SK-N-SH (cell line): ENCODE results near the gene SLC44A2. TPM values are rescaled to one million over a fixed set of nuclear protein-coding genes. Genes with fewer than 3 reads are reported as not detected.

Experiments used
- CTCF ChIA-PET: fragments of 300-600, 350-600 bp; formaldehyde crosslinking; extraction: SDS; loops from one replicate; lab custom pipeline; 2021; lab: Yijun Ruan, JAX
- POLR2A ChIA-PET: fragments of 350-600 bp; sonication (Branson Sonifier 250); formaldehyde crosslinking; extraction: SDS; loops from one replicate; lab custom pipeline; 2020; ENCODE audit warnings: antibody characterized with exemption, inconsistent platforms; lab: Yijun Ruan, JAX
- DNase-seq: peaks from one replicate; pipeline ENCODE4 v3.0.0; 2012
- H2AFZ ChIP-seq: fragments of 200-600 bp; sonication (generic); 2 replicates; pipeline ENCODE4 v1.8.1; 2016; ENCODE audit warnings: antibody characterized with exemption, mild to moderate bottlenecking, low read depth
- H3F3A ChIP-seq: fragments of 200-600 bp; sonication (generic); replicated peaks from 2 replicates; pipeline ENCODE3; 2016; ENCODE audit warnings: antibody characterized with exemption, mild to moderate bottlenecking; ENCODE audit not compliant: insufficient read depth
- H3K27ac ChIP-seq, 2 experiments: fragments of 200-500 bp in 1 of 2; fragments of 200-600 bp in 1 of 2; sonication (Bioruptor generic) in 1 of 2; sonication (generic), shearing (Covaris generic) in 1 of 2; 2 replicates each; pipeline versions ENCODE4 v1.5.1 to v1.6.1; 2014 to 2016; ENCODE audit warnings: low read depth in 2 of 2, inconsistent platforms in 1 of 2, low read length in 1 of 2, mild to moderate bottlenecking in 1 of 2, mixed read lengths in 1 of 2
- H3K27me3 ChIP-seq: fragments of 200-600 bp; sonication (generic), shearing (Covaris generic); 2 replicates; pipeline ENCODE4 v1.6.1; 2016; ENCODE audit warnings: mixed run types; ENCODE audit not compliant: insufficient read depth
- H3K36me3 ChIP-seq, 2 experiments: fragments of 200-500 bp in 1 of 2; fragments of 200-600 bp in 1 of 2; sonication (Bioruptor generic) in 1 of 2; sonication (generic) in 1 of 2; replicated peaks in 1 of 2; 2 replicates each; pipeline versions ENCODE3 to v1.5.1; 2014 to 2016; ENCODE audit warnings: low read length in 1 of 2, mild to moderate bottlenecking in 1 of 2; ENCODE audit not compliant: insufficient read depth in 2 of 2, control insufficient read depth in 1 of 2
- H3K4me1 ChIP-seq, 2 experiments: fragments of 200-500 bp in 1 of 2; fragments of 200-600 bp in 1 of 2; sonication (Bioruptor generic) in 1 of 2; sonication (generic), shearing (Covaris generic) in 1 of 2; 2 replicates each; pipeline versions ENCODE4 v1.5.1 to v1.6.1; 2014 to 2016; ENCODE audit warnings: low read depth in 1 of 2, low read length in 1 of 2, mixed run types in 1 of 2; ENCODE audit not compliant: insufficient read depth in 2 of 2, control insufficient read depth in 1 of 2
- H3K4me2 ChIP-seq: fragments of 200-600 bp; sonication (generic), shearing (Covaris generic); 2 replicates; pipeline ENCODE4 v1.6.1; 2017; ENCODE audit warnings: mixed run types
- H3K4me3 ChIP-seq, 2 experiments: fragments of 200-500 bp in 1 of 2; fragments of 200-600 bp in 1 of 2; sonication (Bioruptor generic) in 1 of 2; sonication (generic), shearing (Covaris generic) in 1 of 2; 2 replicates each; pipeline versions ENCODE4 v1.5.1 to v1.8.1; 2014 to 2016; ENCODE audit warnings: low read depth in 2 of 2, inconsistent platforms in 1 of 2, low read length in 1 of 2, mild to moderate bottlenecking in 1 of 2, mixed read lengths in 1 of 2, moderate library complexity in 1 of 2
- H3K79me2 ChIP-seq: fragments of 200-600 bp; sonication (generic); 2 replicates; pipeline ENCODE4 v1.8.1; 2017; ENCODE audit warnings: mild to moderate bottlenecking; ENCODE audit not compliant: insufficient read depth
- H3K9ac ChIP-seq: fragments of 200-600 bp; sonication (generic); 2 replicates; pipeline ENCODE4 v1.6.1; 2017; ENCODE audit warnings: mixed run types
- H3K9me2 ChIP-seq: fragments of 200-600 bp; sonication (generic); 2 replicates; pipeline ENCODE4 v1.6.1; 2017; ENCODE audit warnings: mixed run types
- H3K9me3 ChIP-seq: fragments of 200-600 bp; sonication (generic); 2 replicates; pipeline ENCODE4 v1.6.1; 2017; ENCODE audit warnings: mixed run types, mild to moderate bottlenecking, moderate library complexity
- H4K20me1 ChIP-seq: fragments of 200-600 bp; sonication (generic); 2 replicates; pipeline ENCODE4 v1.6.1; 2017; ENCODE audit warnings: mild to moderate bottlenecking, mixed run types; ENCODE audit not compliant: insufficient read depth
- CTCF ChIP-seq: fragments of 200-600 bp; sonication (generic); IDR thresholded peaks from 2 replicates; pipeline ENCODE4 v1.6.1; 2017; ENCODE audit warnings: antibody characterized with exemption, mild to moderate bottlenecking, moderate library complexity
- EP300 ChIP-seq, 2 experiments: IDR thresholded peaks; 2 replicates each; pipeline versions ENCODE4 v1.4.0 to v1.6.1; 2012; ENCODE audit warnings: borderline replicate concordance in 1 of 2, low read depth in 1 of 2, low read length in 1 of 2
- FOXM1 ChIP-seq: IDR thresholded peaks from 2 replicates; pipeline ENCODE4 v1.4.0; 2012; ENCODE audit warnings: low read depth, mild to moderate bottlenecking
- GABPA ChIP-seq: IDR thresholded peaks from 2 replicates; pipeline ENCODE4 v1.4.0; 2012; ENCODE audit warnings: low read depth, mild to moderate bottlenecking
- MEF2A ChIP-seq: IDR thresholded peaks from 2 replicates; pipeline ENCODE4 v1.4.0; 2012; ENCODE audit warnings: low read depth, borderline replicate concordance
- MXI1 ChIP-seq: IDR thresholded peaks from 2 replicates; pipeline ENCODE4 v1.6.1; 2012; ENCODE audit warnings: mild to moderate bottlenecking, low read depth, low read length, improper control_type of control experiment
- NFIC ChIP-seq: IDR thresholded peaks from 2 replicates; pipeline ENCODE4 v1.4.0; 2012; ENCODE audit warnings: borderline replicate concordance
- NRF1 ChIP-seq: IDR thresholded peaks from 2 replicates; pipeline ENCODE4 v1.6.1; 2012; ENCODE audit warnings: low read depth, mild to moderate bottlenecking, low read length
- POLR2AphosphoS5 ChIP-seq: IDR thresholded peaks from 2 replicates; pipeline ENCODE4 v1.6.1; 2012; ENCODE audit warnings: low read depth, low read length
- RAD21 ChIP-seq: IDR thresholded peaks from 2 replicates; pipeline ENCODE4 v1.6.1; 2012; ENCODE audit warnings: mild to moderate bottlenecking, low read length
- RCOR1 ChIP-seq: fragments of 150-350 bp; IDR thresholded peaks from 2 replicates; pipeline ENCODE4 v1.6.1; 2017; ENCODE audit warnings: antibody characterized with exemption, low read length
- RFX5 ChIP-seq: IDR thresholded peaks from 2 replicates; pipeline ENCODE4 v1.6.1; 2012; ENCODE audit warnings: mild to moderate bottlenecking, improper control_type of control experiment, low read length
- RXRA ChIP-seq: IDR thresholded peaks from 2 replicates; pipeline ENCODE4 v1.4.0; 2012; ENCODE audit warnings: low read depth, mild to moderate bottlenecking, borderline replicate concordance
- SIN3A ChIP-seq: IDR thresholded peaks from 2 replicates; pipeline ENCODE4 v1.6.1; 2012; ENCODE audit warnings: low read depth, mild to moderate bottlenecking, low read length, moderate library complexity, borderline replicate concordance
- TAF1 ChIP-seq: IDR thresholded peaks from 2 replicates; pipeline ENCODE4 v1.6.1; 2012; ENCODE audit warnings: low read depth, mild to moderate bottlenecking, low read length, moderate library complexity, borderline replicate concordance
- TCF12 ChIP-seq: IDR thresholded peaks from 2 replicates; pipeline ENCODE4 v1.4.0; 2012
- TEAD4 ChIP-seq: IDR thresholded peaks from 2 replicates; pipeline ENCODE4 v1.4.0; 2012; ENCODE audit warnings: mild to moderate bottlenecking, borderline replicate concordance; ENCODE audit not compliant: insufficient read depth
- WGBS: methylation state at CpG from one replicate; pipeline ENCODE4 v1.1.6; 2017; ENCODE audit warnings: low lambda C conversion rate; 5-methylcytosine and 5-hydroxymethylcytosine counted together
- polyA plus RNA-seq, 3 experiments: library from polyadenylated mRNA; depleted of rRNA; stranded (reverse); fragments of >200 nt; gene quantifications; 2 replicates each; pipeline ENCODE4 v1.2.3, GENCODE V29; 2012
- TF ChIP-seq, protein P1 (sequence below): IDR thresholded peaks from 2 replicates; pipeline ENCODE4 v1.4.0; 2012; ENCODE audit warnings: low read depth, borderline replicate concordance
- TF ChIP-seq, protein P2 (sequence below): fragments of 150-350 bp; IDR thresholded peaks from 2 replicates; pipeline ENCODE4 v1.6.1; 2016; ENCODE audit warnings: mild to moderate bottlenecking, low read depth, low read length
- TF ChIP-seq, protein P3 (sequence below): IDR thresholded peaks from 2 replicates; pipeline ENCODE4 v1.6.1; 2012; ENCODE audit warnings: mild to moderate bottlenecking, low read depth, low read length, moderate library complexity

The SLC44A2 gene
- polyA plus RNA-seq, 1 of the 3 experiments (the other 2 are of a cell fraction), result 61.4 TPM

GRCh38 chr19:10682397-10683063 lies 57.2 kb downstream of the SLC44A2 start:
- no peaks in the 10 kb centered on the region for H3K9me3 ChIP-seq
- no peaks in the 10 kb centered on the region; a peak in 1 of 4 replicates for H3K4me1 ChIP-seq
- H3K27me3 ChIP-seq, result no peaks in the 10 kb centered on the region
- no peak for DNase-seq
- H3K36me3 ChIP-seq, result peaks cover 84 to 99% of the 10 kb centered on the region in 2 experiments
- ChIA-PET POLR2A (no interaction called here), CTCF (interaction anchor here (0.8 to 3.1 kb wide), 5 partner anchors 13 to 102 kb away, joined by 3 to 15 read pairs (median 7); no protein-coding TSS in a partner anchor)
- H3K9me2 ChIP-seq, result no peaks in the 10 kb centered on the region
- no peak overlapping the region for H2AFZ ChIP-seq
- peaks cover 78% of the 10 kb centered on the region for H4K20me1 ChIP-seq
- H3K27ac ChIP-seq, result no peak overlapping the region; a peak in 1 of 4 replicates
- H3K79me2 ChIP-seq, result peaks cover 56% of the 10 kb centered on the region
- H3K4me2 ChIP-seq, result no peak overlapping the region
- H3F3A ChIP-seq, result no peaks in the 10 kb centered on the region
- H3K9ac ChIP-seq, result no peak overlapping the region
- no peak for TF ChIP-seq MXI1
- no peak for TF ChIP-seq FOXM1
- no peak for TF ChIP-seq RCOR1
- TF ChIP-seq, protein P1, sequence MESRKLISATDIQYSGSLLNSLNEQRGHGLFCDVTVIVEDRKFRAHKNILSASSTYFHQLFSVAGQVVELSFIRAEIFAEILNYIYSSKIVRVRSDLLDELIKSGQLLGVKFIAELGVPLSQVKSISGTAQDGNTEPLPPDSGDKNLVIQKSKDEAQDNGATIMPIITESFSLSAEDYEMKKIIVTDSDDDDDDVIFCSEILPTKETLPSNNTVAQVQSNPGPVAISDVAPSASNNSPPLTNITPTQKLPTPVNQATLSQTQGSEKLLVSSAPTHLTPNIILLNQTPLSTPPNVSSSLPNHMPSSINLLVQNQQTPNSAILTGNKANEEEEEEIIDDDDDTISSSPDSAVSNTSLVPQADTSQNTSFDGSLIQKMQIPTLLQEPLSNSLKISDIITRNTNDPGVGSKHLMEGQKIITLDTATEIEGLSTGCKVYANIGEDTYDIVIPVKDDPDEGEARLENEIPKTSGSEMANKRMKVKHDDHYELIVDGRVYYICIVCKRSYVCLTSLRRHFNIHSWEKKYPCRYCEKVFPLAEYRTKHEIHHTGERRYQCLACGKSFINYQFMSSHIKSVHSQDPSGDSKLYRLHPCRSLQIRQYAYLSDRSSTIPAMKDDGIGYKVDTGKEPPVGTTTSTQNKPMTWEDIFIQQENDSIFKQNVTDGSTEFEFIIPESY, result no peak
- TF ChIP-seq RXRA, result no peak
- TF ChIP-seq SIN3A, result no peak
- TF ChIP-seq NRF1, result no peak
- TF ChIP-seq, protein P2, sequence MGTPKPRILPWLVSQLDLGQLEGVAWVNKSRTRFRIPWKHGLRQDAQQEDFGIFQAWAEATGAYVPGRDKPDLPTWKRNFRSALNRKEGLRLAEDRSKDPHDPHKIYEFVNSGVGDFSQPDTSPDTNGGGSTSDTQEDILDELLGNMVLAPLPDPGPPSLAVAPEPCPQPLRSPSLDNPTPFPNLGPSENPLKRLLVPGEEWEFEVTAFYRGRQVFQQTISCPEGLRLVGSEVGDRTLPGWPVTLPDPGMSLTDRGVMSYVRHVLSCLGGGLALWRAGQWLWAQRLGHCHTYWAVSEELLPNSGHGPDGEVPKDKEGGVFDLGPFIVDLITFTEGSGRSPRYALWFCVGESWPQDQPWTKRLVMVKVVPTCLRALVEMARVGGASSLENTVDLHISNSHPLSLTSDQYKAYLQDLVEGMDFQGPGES, result no peak
- no peak for TF ChIP-seq RFX5
- TF ChIP-seq RAD21, result no peak
- no peak for TF ChIP-seq CTCF
- no peak for TF ChIP-seq GABPA
- TF ChIP-seq EP300 (IDR thresholded peaks at IDR 0.05; ENCODE audit: borderline replicate concordance in 1 of 2, low read depth in 1 of 2, low read length in 1 of 2), result no peak
- no peak for TF ChIP-seq TAF1
- TF ChIP-seq, protein P3, sequence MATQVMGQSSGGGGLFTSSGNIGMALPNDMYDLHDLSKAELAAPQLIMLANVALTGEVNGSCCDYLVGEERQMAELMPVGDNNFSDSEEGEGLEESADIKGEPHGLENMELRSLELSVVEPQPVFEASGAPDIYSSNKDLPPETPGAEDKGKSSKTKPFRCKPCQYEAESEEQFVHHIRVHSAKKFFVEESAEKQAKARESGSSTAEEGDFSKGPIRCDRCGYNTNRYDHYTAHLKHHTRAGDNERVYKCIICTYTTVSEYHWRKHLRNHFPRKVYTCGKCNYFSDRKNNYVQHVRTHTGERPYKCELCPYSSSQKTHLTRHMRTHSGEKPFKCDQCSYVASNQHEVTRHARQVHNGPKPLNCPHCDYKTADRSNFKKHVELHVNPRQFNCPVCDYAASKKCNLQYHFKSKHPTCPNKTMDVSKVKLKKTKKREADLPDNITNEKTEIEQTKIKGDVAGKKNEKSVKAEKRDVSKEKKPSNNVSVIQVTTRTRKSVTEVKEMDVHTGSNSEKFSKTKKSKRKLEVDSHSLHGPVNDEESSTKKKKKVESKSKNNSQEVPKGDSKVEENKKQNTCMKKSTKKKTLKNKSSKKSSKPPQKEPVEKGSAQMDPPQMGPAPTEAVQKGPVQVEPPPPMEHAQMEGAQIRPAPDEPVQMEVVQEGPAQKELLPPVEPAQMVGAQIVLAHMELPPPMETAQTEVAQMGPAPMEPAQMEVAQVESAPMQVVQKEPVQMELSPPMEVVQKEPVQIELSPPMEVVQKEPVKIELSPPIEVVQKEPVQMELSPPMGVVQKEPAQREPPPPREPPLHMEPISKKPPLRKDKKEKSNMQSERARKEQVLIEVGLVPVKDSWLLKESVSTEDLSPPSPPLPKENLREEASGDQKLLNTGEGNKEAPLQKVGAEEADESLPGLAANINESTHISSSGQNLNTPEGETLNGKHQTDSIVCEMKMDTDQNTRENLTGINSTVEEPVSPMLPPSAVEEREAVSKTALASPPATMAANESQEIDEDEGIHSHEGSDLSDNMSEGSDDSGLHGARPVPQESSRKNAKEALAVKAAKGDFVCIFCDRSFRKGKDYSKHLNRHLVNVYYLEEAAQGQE, result no peak
- TF ChIP-seq POLR2AphosphoS5, result no peak
- TF ChIP-seq NFIC, result no peak
- TF ChIP-seq MEF2A, result no peak
- no peak for TF ChIP-seq TEAD4
- no peak for TF ChIP-seq TCF12
- no peak overlapping the region for H3K4me3 ChIP-seq
- WGBS, result 87% methylated on average over 11 of the region's 15 CpGs
